Adrenal gland (tissue), 12 donors: ENCODE data around the gene UCHL3. TPM values are rescaled to one million over a fixed set of nuclear protein-coding genes. Genes with fewer than 3 reads are reported as not detected.

Source experiments
- DNase-seq, 7 donors: peaks; one replicate each; pipeline ENCODE4 v3.0.0-alpha.2; 2019 to 2020
- H3K27ac ChIP-seq, 5 donors: fragments of 200-600 bp; sonication (generic) in 4 of 5; 1 replicate in 3 of 5; 2 replicates in 2 of 5; pipeline versions ENCODE4 v1.5.1 to v1.8.0; 2016 to 2020; ENCODE audit warnings: mild to moderate bottlenecking in 1 of 5
- H3K27me3 ChIP-seq: fragments of 200-600 bp; 2 replicates; pipeline ENCODE4 v1.8.0; 2021
- H3K36me3 ChIP-seq, 2 donors: fragments of 200-600 bp; replicated peaks in 1 of 2; 1 replicate in 1 of 2; 2 replicates in 1 of 2; pipeline versions ENCODE4 v1.5.1 to v1.8.0; 2018 to 2022
- H3K4me1 ChIP-seq, 2 donors: fragments of 200-600 bp; replicated peaks in 1 of 2; 1 replicate in 1 of 2; 2 replicates in 1 of 2; pipeline versions ENCODE4 v1.5.1 to v1.8.0; 2018 to 2021
- H3K4me3 ChIP-seq, 4 donors: fragments of 200-600 bp; sonication (generic) in 3 of 4; one replicate each; pipeline ENCODE4 v1.5.1; 2016 to 2018
- H3K9me3 ChIP-seq, 3 donors: fragments of 200-600 bp; sonication (generic) in 1 of 3; replicated peaks in 1 of 3; 1 replicate in 2 of 3; 2 replicates in 1 of 3; pipeline versions ENCODE4 v1.5.1 to v1.8.0; 2016 to 2021
- POLR2A ChIP-seq, 2 donors: fragments of 450-650 bp; IDR thresholded peaks; one replicate each; pipeline ENCODE4 v1.6.1; 2017; ENCODE audit warnings: antibody characterized with exemption in 2 of 2, mild to moderate bottlenecking in 2 of 2, moderate library complexity in 1 of 2
- WGBS, 4 donors: extraction: QIAGEN DNeasy Blood & Tissue Kit in 2 of 4; methylation state at CpG; one replicate each; pipeline versions ENCODE4 v1.1.5 to v1.1.7; 2013 to 2017; 5-methylcytosine and 5-hydroxymethylcytosine counted together
- intact Hi-C, 2 donors: fragments of 100-400 bp; cut with DNase I; formaldehyde crosslinking; loops; one replicate each; pipeline versions ENCODE4 v1.14.1 to v1.15.0; 2022 to 2023
- polyA plus RNA-seq, 3 donors: library from polyadenylated mRNA; stranded (reverse); fragments of 200-250 nt in 2 of 3; fragments of 350-450 nt in 1 of 3; fragmentation: Illumina TruSeq in 1 of 3; extraction: RNeasy Lipid Tissue Mini Kit (QIAGEN cat#74804) in 1 of 3; gene quantifications; one replicate each; pipeline ENCODE4 v1.2.3, GENCODE V29; 2013 to 2014
- total RNA-seq, 9 donors: library from RNA; depleted of rRNA in 4 of 9; stranded (reverse); fragments of >200 nt in 4 of 9; fragments of 120-200 nt in 1 of 9; fragmentation: NEBNext Ultra II Directional in 1 of 9; extraction: Animal tissue kit (Norgen Biotek cat#: 25700) in 1 of 9; gene quantifications; one replicate each; pipeline versions ENCODE4 v1.1.0 to v1.2.4, GENCODE V29; 2013 to 2023
- TF ChIP-seq, protein P1 (sequence below), 6 experiments: fragments of 450-650 bp in 4 of 6; fragments of 200-600 bp in 2 of 6; sonication (generic) in 1 of 6; IDR thresholded peaks; 1 replicate in 5 of 6; 2 replicates in 1 of 6; pipeline versions ENCODE4 v1.5.1 to v1.8.0; 2016 to 2021; ENCODE audit warnings: antibody characterized with exemption in 6 of 6, mild to moderate bottlenecking in 2 of 6, moderate library complexity in 1 of 6
- donor health status: healthy with polysubstance abuse.
- donor health status: Bipolar disorder and iron deficiency.
- donor health status: DM: yes; HTN: yes; CAD: no.
- donor health status: DM: no; HTN: no; CAD: no.
- donor health status: DM: no; HTN: no; CAD: no.
- donor health status: DM: yes; HTN: yes; CAD: no.

The UCHL3 gene
- total and polyA plus RNA-seq, 12 donors: 33.5 to 183 (median 62.7) TPM

DNA sequence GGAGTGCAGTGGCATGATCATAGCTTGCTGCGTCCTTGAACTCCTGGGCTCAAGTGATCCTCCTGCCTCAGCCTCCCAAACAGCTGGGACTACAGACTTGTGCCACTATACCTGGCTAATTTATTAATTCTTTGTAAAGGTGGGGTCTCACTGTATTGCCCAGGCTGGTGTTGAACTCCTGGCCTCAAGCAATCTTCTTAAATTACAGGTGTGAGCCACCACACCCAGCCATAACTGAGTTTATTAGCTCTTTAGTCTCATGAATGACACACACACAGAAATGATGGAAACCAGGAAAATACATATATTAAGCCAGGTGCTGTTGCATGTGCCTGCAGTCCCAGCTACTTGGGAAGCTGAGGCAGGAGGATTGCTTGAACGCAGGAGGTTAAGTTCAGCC, 53.4 kb downstream of the UCHL3 start:
- H3K4me1 ChIP-seq: no peaks in the 10 kb centered on the region
- TF ChIP-seq, protein P1, sequence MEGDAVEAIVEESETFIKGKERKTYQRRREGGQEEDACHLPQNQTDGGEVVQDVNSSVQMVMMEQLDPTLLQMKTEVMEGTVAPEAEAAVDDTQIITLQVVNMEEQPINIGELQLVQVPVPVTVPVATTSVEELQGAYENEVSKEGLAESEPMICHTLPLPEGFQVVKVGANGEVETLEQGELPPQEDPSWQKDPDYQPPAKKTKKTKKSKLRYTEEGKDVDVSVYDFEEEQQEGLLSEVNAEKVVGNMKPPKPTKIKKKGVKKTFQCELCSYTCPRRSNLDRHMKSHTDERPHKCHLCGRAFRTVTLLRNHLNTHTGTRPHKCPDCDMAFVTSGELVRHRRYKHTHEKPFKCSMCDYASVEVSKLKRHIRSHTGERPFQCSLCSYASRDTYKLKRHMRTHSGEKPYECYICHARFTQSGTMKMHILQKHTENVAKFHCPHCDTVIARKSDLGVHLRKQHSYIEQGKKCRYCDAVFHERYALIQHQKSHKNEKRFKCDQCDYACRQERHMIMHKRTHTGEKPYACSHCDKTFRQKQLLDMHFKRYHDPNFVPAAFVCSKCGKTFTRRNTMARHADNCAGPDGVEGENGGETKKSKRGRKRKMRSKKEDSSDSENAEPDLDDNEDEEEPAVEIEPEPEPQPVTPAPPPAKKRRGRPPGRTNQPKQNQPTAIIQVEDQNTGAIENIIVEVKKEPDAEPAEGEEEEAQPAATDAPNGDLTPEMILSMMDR (IDR thresholded peaks at IDR 0.05): no peak
- TF ChIP-seq POLR2A (IDR thresholded peaks at IDR 0.05): no peak
- no peaks in the 10 kb centered on the region for H3K27me3 ChIP-seq
- no peaks in the 10 kb centered on the region for H3K9me3 ChIP-seq
- no peak for DNase-seq
- H3K36me3 ChIP-seq: no peaks in the 10 kb centered on the region
- H3K4me3 ChIP-seq: no peak overlapping the region
- 97 to 100% (median 99%) methylated on average over 2 of the region's 2 CpGs for WGBS, 4 donors
- intact Hi-C loops: no loop called here
- no peak overlapping the region for H3K27ac ChIP-seq

GRCh38 chr13:75607447-75607846, 57.9 kb downstream of the UCHL3 start:
- 98 to 100% (median 99%) methylated on average over 2 of the region's 2 CpGs for WGBS, 4 donors
- H3K4me1 ChIP-seq: no peaks in the 10 kb centered on the region
- no peaks in the 10 kb centered on the region for H3K36me3 ChIP-seq
- no peak overlapping the region for H3K4me3 ChIP-seq
- TF ChIP-seq, protein P1 (IDR thresholded peaks at IDR 0.05): no peak
- TF ChIP-seq POLR2A (IDR thresholded peaks at IDR 0.05): no peak
- no peaks in the 10 kb centered on the region for H3K27me3 ChIP-seq
- intact Hi-C loops: no loop called here
- no peaks in the 10 kb centered on the region for H3K9me3 ChIP-seq
- H3K27ac ChIP-seq: no peak overlapping the region
- DNase-seq: no peak

GRCh38 chr13:75610466-75610865, 60.9 kb downstream of the UCHL3 start:
- intact Hi-C loops: no loop called here
- no peak for DNase-seq
- Histone ChIP-seq H3K27ac (no peak overlapping the region), H3K27me3 (no peaks in the 10 kb centered on the region), H3K4me3 (no peak overlapping the region), H3K9me3 (no peaks in the 10 kb centered on the region), H3K4me1 (no peaks in the 10 kb centered on the region), H3K36me3 (no peaks in the 10 kb centered on the region)
- TF ChIP-seq, protein P1 (IDR thresholded peaks at IDR 0.05): no peak
- TF ChIP-seq POLR2A (IDR thresholded peaks at IDR 0.05): no peak

GRCh38 chr13:75612354-75612753, 62.8 kb downstream of the UCHL3 start:
- Histone ChIP-seq H3K36me3 (no peaks in the 10 kb centered on the region), H3K4me3 (no peak overlapping the region), H3K4me1 (no peaks in the 10 kb centered on the region), H3K27ac (no peak overlapping the region), H3K9me3 (no peaks in the 10 kb centered on the region), H3K27me3 (no peaks in the 10 kb centered on the region)
- 81 to 89% (median 84%) methylated on average over 2 of the region's 2 CpGs for WGBS, 4 donors
- no peak for TF ChIP-seq POLR2A (IDR thresholded peaks at IDR 0.05)
- TF ChIP-seq, protein P1 (IDR thresholded peaks at IDR 0.05): no peak
- intact Hi-C loops: no loop called here
- DNase-seq: no peak
